ENCODE measurements around the gene TANC1.

GRCh38 chr2:159129824-159130223, 161.4 kb downstream of the TANC1 start:
- TF ChIP-seq CTCF (IDR thresholded peaks at IDR 0.05) (no peak), ZFX (IDR thresholded peaks at IDR 0.05; ENCODE audit: borderline replicate concordance) (no peak)
